SKM-1 (cell line): ENCODE measurements around the gene RBM26.
"Not testable (repeated sequence)": the region's sequence is repeated elsewhere in the genome, so short reads cannot be mapped to it uniquely, and the experiment has no call there.

ENCODE experiments used
- DNase-seq: peaks from one replicate; lab custom pipeline; 2025; ENCODE audit not compliant: unreplicated experiment; lab: John Stamatoyannopoulos, UW

Gene RBM26

DNA sequence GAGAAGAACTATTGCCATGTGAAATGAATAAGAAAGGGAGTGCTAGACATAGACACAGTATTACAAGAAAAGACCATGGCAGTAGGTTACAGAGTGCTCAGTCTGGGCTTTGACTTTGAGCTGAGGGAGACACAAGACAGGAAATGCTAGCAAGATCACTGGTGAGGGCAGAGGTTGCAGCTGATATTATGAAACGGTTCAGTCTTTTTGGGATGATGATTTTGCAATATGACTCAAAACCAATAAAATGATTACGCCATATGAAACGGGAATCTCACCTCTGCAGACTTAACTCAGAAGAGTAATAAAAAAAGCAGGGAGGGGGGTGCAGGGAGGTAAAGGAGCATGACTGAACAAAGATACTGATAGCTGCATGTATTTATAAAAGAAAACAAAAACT is 123.1 kb downstream of the RBM26 start:
- peak; percentile 86 for DNase-seq

DNA sequence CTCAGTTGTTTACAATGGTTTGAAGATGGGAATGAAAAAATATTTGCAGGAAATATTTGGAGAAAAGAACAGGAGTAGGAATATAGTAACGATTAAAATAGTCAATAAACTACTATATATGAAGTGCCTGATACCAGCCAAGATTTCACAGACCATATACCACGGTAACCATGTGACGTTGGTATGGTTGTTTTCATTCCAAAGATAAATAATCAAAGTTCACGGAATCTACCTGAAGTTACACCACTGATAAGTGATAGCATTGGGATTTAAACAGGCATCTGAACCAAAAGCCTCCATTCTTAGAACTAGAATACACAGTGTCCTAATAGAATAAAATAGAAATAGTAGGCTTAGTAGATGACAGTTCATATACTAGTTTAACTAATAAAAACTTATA is 123.5 kb downstream of the RBM26 start:
- DNase-seq: no peak

DNA sequence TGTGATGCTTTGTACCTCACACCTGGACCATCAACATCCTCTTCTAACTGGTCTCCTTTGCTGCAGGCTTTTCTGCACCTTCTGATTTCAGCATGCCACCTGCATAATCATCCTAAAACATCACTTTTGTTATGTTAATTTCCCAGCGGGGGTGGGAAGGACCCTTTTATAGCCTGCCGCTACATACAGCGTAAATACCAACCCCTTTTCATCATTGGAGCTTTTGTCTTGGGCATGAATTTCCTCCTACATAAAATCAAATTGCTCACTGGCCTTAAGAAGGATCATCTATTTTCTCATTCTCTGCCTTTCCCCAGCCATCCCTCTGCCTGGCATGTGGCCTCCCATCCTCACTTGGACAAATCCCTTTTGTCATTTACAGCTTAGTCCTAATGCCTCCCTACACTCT is 124.7 kb downstream of the RBM26 start:
- no peak for DNase-seq

DNA sequence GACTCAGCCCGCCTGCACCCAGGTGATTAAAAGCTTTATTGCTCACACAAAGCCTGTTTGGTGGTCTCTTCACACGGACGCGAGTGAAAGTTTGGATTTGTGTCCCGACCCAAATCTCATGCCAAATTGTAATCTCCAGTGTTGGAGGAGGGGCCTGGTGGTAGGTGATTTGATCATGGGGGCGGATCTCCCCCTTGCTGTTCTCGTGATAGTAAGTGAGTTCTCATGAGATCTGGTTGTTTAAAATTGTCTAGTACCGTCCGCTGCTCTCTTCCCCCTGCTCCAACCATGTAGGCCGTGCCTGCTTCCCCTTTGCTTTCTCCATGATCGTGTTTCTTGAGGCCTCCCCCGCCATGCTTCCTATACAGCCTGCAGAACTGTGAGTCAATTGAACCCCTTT is 126.3 kb downstream of the RBM26 start:
- DNase-seq: not testable (repeated sequence)

DNA sequence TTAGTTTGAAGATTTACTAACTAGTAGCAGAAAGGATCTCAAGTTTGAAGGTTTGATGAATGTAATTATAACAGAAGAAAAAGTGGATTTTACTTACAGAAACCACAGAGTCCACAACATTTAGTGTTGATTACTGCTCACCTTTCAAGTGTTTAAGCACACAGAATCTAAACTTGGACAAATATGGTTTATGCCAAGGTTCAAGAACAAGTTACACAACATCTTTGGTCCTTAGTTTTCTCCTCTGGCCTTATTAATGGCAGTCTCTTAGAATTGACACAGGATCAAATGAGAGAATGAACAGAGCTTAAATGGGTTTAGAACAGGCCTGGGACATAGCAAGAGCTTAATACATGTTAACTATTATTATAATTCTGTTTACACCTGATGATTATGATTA is 133.0 kb downstream of the RBM26 start:
- DNase-seq: no peak

DNA sequence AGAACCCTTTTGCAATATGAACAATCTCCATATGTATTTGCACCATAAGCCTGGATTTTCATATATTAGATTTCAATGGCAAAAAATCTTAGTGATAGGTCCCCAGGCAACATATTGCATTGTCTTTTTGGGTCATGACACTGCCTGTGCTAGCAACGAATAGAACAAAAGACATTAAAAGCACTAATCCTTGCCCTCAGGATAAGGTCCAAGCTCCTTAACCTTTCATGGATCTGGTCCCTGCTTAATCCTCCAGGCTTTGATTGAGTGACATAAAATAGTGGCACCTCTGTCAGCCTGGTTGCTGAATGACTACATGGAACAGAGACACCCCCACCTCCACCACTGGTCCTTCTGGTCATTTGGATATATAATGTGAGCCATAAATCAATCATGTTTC is 134.4 kb downstream of the RBM26 start:
- DNase-seq: no peak

DNA sequence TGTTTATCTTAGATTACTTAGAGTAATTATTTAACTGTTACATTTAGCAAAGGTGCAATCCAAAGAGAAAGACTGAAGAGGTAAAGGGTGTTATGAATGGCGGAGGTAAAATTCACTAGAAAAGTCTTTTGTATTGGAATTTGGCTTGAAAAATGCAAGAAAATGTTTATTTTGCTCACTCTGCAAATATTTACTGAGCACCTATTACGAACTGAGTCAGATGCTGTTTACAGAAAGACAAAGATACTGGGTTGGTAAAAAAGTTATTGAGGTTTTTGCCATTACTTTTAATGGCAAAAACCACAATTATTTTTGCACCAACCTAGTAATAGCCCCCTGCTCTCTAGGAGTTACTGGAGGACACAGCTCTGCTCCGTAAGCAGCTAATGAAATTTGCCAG is 135.2 kb downstream of the RBM26 start:
- no peak for DNase-seq
